HL-60 (cell line): Measurements from ENCODE around the gene ATXN2L.

Experiments used
- DNase-seq, 2 experiments: peaks; one replicate each; pipeline ENCODE4 v3.0.0-alpha.2; 2010 to 2020; ENCODE audit warnings: low read depth in 1 of 2, low spot score in 1 of 2
- H3K27ac ChIP-seq: fragments of 250-450 bp; sonication (Bioruptor Pico); replicated peaks from 2 replicates; pipeline ENCODE4 v1.5.1; 2020; ENCODE audit warnings: mild to moderate bottlenecking, moderate library complexity
- H3K27me3 ChIP-seq: fragments of 250-450 bp; sonication (Bioruptor Pico); 2 replicates; pipeline ENCODE4 v1.5.1; 2021; ENCODE audit warnings: mild to moderate bottlenecking, moderate library complexity; ENCODE audit not compliant: insufficient read depth, poor library complexity, severe bottlenecking
- H3K4me3 ChIP-seq: replicated peaks from 2 replicates; pipeline ENCODE4 v1.5.1; 2011; ENCODE audit warnings: mild to moderate bottlenecking, control low read depth, low read length; ENCODE audit not compliant: insufficient read depth
- GABPA ChIP-seq: IDR thresholded peaks from 2 replicates; pipeline ENCODE4 v1.6.1; 2012; ENCODE audit warnings: low read depth
- POLR2AphosphoS5 ChIP-seq: IDR thresholded peaks from 2 replicates; pipeline ENCODE4 v1.6.1; 2012; ENCODE audit warnings: low read depth
- SPI1 ChIP-seq: IDR thresholded peaks from 2 replicates; pipeline ENCODE4 v1.6.1; 2012; ENCODE audit warnings: low read depth, mild to moderate bottlenecking, borderline replicate concordance
- TF ChIP-seq, protein P1 (sequence below): IDR thresholded peaks from 2 replicates; pipeline ENCODE4 v1.6.1; 2012; ENCODE audit warnings: low read depth; ENCODE audit not compliant: insufficient replicate concordance
- TF ChIP-seq, protein P2 (sequence below): IDR thresholded peaks from one replicate; pipeline ENCODE4 v1.5.1; 2011; ENCODE audit warnings: low read length, control low read depth, inconsistent platforms; ENCODE audit not compliant: insufficient read depth

ATXN2L gene

DNA sequence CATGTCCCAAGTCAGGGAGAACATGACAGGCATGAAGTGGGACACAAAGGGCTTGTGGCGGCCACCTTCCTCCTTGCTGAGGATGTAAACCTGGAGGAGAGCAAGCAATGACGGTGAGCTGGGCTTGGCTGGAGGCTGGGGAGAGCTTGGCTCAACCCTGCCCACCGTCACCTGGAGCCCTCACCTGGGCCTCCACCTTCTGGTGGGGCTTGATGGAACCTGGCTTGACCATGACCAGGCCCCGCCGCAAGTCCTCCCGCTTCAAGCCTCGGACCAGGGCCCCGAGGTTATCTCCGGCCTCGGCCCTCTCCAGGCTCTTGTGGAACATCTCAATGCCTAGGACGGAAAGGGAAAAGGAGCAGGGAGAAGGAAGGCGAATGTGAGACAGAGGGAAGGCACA, 21.0 kb downstream of the ATXN2L start:
- no peak for DNase-seq
- TF ChIP-seq GABPA (no peak), POLR2AphosphoS5 (no peak), SPI1 (no peak)
- TF ChIP-seq, protein P1, sequence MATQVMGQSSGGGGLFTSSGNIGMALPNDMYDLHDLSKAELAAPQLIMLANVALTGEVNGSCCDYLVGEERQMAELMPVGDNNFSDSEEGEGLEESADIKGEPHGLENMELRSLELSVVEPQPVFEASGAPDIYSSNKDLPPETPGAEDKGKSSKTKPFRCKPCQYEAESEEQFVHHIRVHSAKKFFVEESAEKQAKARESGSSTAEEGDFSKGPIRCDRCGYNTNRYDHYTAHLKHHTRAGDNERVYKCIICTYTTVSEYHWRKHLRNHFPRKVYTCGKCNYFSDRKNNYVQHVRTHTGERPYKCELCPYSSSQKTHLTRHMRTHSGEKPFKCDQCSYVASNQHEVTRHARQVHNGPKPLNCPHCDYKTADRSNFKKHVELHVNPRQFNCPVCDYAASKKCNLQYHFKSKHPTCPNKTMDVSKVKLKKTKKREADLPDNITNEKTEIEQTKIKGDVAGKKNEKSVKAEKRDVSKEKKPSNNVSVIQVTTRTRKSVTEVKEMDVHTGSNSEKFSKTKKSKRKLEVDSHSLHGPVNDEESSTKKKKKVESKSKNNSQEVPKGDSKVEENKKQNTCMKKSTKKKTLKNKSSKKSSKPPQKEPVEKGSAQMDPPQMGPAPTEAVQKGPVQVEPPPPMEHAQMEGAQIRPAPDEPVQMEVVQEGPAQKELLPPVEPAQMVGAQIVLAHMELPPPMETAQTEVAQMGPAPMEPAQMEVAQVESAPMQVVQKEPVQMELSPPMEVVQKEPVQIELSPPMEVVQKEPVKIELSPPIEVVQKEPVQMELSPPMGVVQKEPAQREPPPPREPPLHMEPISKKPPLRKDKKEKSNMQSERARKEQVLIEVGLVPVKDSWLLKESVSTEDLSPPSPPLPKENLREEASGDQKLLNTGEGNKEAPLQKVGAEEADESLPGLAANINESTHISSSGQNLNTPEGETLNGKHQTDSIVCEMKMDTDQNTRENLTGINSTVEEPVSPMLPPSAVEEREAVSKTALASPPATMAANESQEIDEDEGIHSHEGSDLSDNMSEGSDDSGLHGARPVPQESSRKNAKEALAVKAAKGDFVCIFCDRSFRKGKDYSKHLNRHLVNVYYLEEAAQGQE: no peak
- TF ChIP-seq, protein P2, sequence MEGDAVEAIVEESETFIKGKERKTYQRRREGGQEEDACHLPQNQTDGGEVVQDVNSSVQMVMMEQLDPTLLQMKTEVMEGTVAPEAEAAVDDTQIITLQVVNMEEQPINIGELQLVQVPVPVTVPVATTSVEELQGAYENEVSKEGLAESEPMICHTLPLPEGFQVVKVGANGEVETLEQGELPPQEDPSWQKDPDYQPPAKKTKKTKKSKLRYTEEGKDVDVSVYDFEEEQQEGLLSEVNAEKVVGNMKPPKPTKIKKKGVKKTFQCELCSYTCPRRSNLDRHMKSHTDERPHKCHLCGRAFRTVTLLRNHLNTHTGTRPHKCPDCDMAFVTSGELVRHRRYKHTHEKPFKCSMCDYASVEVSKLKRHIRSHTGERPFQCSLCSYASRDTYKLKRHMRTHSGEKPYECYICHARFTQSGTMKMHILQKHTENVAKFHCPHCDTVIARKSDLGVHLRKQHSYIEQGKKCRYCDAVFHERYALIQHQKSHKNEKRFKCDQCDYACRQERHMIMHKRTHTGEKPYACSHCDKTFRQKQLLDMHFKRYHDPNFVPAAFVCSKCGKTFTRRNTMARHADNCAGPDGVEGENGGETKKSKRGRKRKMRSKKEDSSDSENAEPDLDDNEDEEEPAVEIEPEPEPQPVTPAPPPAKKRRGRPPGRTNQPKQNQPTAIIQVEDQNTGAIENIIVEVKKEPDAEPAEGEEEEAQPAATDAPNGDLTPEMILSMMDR: no peak
- Histone ChIP-seq H3K27me3 (no peaks in the 10 kb centered on the region), H3K27ac (no peak overlapping the region), H3K4me3 (no peak overlapping the region)

DNA sequence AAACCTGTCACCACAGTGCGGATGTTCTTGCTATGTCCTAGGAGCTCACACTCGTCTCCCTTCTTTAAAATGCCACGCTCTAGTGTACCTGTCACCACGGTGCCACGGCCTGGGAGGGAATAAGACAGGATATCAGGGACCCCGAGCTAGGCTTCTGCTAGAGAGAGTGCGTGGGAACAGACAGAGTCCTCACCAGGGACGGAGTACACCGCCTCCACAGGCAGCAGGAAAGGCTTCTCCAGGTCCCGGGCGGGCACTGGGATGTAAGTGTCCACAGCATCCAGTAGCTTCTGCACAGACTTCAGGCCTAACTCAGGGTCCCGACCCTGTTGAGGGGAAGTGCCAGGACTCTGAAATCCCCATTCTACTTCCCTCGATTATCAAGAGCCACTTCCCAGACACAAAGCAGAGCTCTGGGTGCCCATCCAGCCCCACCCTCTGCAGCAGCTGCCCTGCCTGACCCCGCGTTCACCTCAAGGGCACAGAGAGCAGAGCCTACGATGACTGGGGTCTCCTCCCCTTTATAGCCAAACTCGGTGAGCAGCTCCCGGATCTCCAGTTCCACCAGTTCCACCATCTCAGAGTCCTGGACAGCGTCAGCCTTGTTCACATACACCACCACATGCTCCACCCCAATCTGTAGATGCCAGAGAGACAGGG, 21.6 kb downstream of the ATXN2L start:
- Histone ChIP-seq H3K4me3 (no peak overlapping the region), H3K27ac (no peak overlapping the region; the same call in 1 of the 2 replicates), H3K27me3 (no peaks in the 10 kb centered on the region)
- TF ChIP-seq POLR2AphosphoS5: no peak
- TF ChIP-seq, protein P2: no peak
- TF ChIP-seq, protein P1: no peak
- no peak for TF ChIP-seq GABPA
- no peak for DNase-seq

DNA sequence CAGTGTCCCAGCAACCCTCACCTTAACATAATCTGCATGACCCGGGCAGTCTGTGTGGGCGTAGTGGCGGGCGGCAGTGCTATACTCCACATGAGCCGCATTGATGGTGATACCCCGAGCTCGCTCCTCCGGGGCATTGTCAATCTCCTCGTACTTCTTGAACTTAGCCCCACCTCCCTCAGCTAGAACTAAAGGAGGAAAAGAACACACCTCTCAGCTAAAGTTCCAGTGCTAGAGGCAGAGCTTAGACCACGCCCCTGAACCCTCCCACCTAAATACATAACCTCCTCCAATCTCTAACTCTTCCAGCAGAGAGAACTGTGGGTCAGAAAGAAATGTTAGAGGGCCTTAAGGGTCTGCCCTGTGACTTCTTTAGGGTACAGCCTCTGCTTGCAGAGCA, 22.5 kb downstream of the ATXN2L start:
- H3K27me3 ChIP-seq: no peaks in the 10 kb centered on the region
- DNase-seq: peak in 1 of 2 experiments; percentile 64
- H3K4me3 ChIP-seq: peak overlapping the region; percentile 99
- TF ChIP-seq, protein P2: no peak
- TF ChIP-seq GABPA (no peak), POLR2AphosphoS5 (no peak), SPI1 (no peak)
- TF ChIP-seq, protein P1: no peak
- peak overlapping the region; percentile 88 for H3K27ac ChIP-seq
